Ureter (tissue), 1 donor: ENCODE measurements around the gene CDH4. TPM values are rescaled to one million over a fixed set of nuclear protein-coding genes. Genes with fewer than 3 reads are reported as not detected.

Experiments
- DNase-seq: peaks from one replicate; pipeline ENCODE4 v3.0.0-alpha.2; 2020; ENCODE audit warnings: low spot score
- total RNA-seq: library from RNA; stranded (reverse); gene quantifications from one replicate; pipeline ENCODE4 v1.2.4, GENCODE V29; 2023
- donor health status: DM: yes; HTN: yes; CAD: no.

CDH4 gene
- total RNA-seq, 1 donor from 2014 or later: 0.26 TPM

- no peak for DNase-seq
Measured at GRCh38 chr20:61763740-61764400, 511.8 kb downstream of the CDH4 start.

- no peak for DNase-seq
Measured at GRCh38 chr20:61764471-61765025, 512.5 kb downstream of the CDH4 start.

- DNase-seq: no peak
Measured at GRCh38 chr20:61765081-61765870, 513.2 kb downstream of the CDH4 start.

GRCh38 chr20:61765871-61766654 is 514.0 kb downstream of the CDH4 start:
- DNase-seq: no peak

GRCh38 chr20:61766921-61767610 is 515.0 kb downstream of the CDH4 start:
- DNase-seq: no peak

GRCh38 chr20:61767761-61768494 is 515.9 kb downstream of the CDH4 start:
- no peak for DNase-seq

GRCh38 chr20:61768571-61769285 is 516.7 kb downstream of the CDH4 start:
- no peak for DNase-seq

GRCh38 chr20:61769286-61769832 is 517.3 kb downstream of the CDH4 start:
- no peak for DNase-seq

GRCh38 chr20:61770113-61770585 is 518.1 kb downstream of the CDH4 start:
- DNase-seq: no peak

GRCh38 chr20:61771805-61772350 is 519.8 kb downstream of the CDH4 start:
- no peak for DNase-seq

GRCh38 chr20:61772828-61773631 is 521.0 kb downstream of the CDH4 start:
- no peak for DNase-seq

- no peak for DNase-seq
Measured at GRCh38 chr20:61773926-61774587, 522.0 kb downstream of the CDH4 start.

- no peak for DNase-seq
Measured at GRCh38 chr20:61775423-61775822, 523.4 kb downstream of the CDH4 start.

- DNase-seq: no peak
Measured at GRCh38 chr20:61776491-61777075, 524.5 kb downstream of the CDH4 start.

- DNase-seq: no peak
Measured at GRCh38 chr20:61777773-61778494, 525.9 kb downstream of the CDH4 start.

- no peak for DNase-seq
Measured at GRCh38 chr20:61778495-61778863, 526.4 kb downstream of the CDH4 start.
